MM.1S (cell line): ENCODE data around the gene HERPUD2.

ENCODE experiments used
- CTCF ChIP-seq: fragments of 300-600 bp; sonication (generic); IDR thresholded peaks from 2 replicates; pipeline ENCODE4 v1.5.1; 2016; ENCODE audit warnings: antibody characterized with exemption, low read length, mixed read lengths
- EZH2 ChIP-seq: fragments of 300-600 bp; sonication (generic); optimal IDR thresholded peaks from 2 replicates; pipeline ENCODE3; 2017; ENCODE audit warnings: low read depth, mild to moderate bottlenecking, antibody characterized with exemption, low read length, mixed read lengths
- EZH2phosphoT487 ChIP-seq: fragments of 300-600 bp; sonication (generic); IDR thresholded peaks from 2 replicates; pipeline ENCODE4 v1.6.1; 2018; ENCODE audit warnings: antibody characterized with exemption, low read length

- no peak for TF ChIP-seq CTCF
- TF ChIP-seq EZH2 = no peak
- TF ChIP-seq EZH2phosphoT487 = no peak
Measured at GRCh38 chr7:35714862-35715261, 19.9 kb upstream of the HERPUD2 start.
